G401.6 (cell line): ENCODE data around the gene BRSK2.

Source experiments
- FAIRE-seq: peaks from 2 replicates; lab custom pipeline; 2012; peaks lifted over from hg19 to GRCh38; lab: Jason Lieb, UNC

BRSK2 gene

GRCh38 chr11:1438261-1438966, 48.7 kb downstream of the BRSK2 start:
- no peak for FAIRE-seq

- no peak for FAIRE-seq
Measured at GRCh38 chr11:1438967-1439330, 49.2 kb downstream of the BRSK2 start.

GRCh38 chr11:1439341-1439740, 49.6 kb downstream of the BRSK2 start:
- FAIRE-seq, result no peak

GRCh38 chr11:1440066-1440465, 50.3 kb downstream of the BRSK2 start:
- FAIRE-seq, result no peak

DNA sequence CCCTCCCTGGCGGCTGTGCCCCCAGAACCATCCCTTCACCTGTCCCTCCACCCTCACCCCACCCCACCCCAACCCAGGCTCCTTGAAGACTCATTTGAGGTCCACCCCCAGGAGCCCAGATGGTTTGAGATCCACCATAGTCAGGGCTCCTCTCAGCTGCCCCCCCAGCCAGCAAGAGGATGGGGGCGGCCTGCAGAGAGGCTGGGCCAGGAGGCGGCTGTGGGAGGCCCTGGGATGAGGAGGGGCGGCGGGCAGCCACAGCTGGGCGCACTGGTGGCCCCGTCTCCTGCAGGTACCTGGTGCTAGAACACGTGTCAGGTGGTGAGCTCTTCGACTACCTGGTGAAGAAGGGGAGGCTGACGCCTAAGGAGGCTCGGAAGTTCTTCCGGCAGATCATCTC, 50.8 kb downstream of the BRSK2 start:
- no peak for FAIRE-seq

DNA sequence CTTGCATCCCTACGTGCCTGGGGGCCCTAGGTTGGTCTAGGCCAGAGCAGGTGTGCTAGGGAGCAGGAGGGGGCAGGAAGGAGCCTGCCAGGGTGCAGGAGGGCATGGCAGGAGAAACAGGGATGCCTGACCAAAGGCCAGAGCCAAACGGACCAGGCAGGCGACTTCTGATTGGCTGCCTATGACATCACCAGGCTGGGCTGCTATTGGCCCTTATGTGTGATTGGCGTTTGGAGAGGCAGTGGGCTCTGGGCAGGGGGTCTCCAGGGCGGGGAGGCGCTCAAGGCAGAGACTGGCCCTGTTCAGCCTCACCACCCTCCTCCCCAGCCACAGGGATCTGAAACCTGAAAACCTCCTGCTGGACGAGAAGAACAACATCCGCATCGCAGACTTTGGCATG, 52.4 kb downstream of the BRSK2 start:
- FAIRE-seq, result no peak

- FAIRE-seq, result no peak
Measured at GRCh38 chr11:1442807-1443366, 53.2 kb downstream of the BRSK2 start.

DNA sequence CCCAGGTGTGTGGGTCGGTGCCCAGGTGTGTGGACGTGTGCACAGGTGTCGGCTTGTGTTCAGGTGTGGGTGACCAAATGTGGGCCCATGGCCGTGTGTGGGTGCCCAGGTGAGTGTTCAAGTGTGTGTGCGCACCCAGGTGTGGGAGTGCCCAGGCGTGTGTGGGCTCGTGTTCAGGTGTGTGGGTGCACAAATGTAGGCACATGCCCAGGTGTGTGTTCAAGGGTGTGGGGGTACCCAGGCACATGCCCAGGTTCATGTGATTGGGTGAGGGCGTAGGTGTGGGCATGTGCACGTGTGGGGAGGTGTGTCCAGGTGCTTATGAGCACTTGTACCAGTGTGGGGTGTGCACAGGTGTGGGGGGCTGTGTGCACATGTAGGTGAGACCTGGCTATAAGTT, 54.0 kb downstream of the BRSK2 start:
- FAIRE-seq, result no peak

- no peak for FAIRE-seq
Measured at GRCh38 chr11:1444321-1444720, 54.6 kb downstream of the BRSK2 start.

GRCh38 chr11:1444823-1445422, 55.2 kb downstream of the BRSK2 start:
- no peak for FAIRE-seq

DNA sequence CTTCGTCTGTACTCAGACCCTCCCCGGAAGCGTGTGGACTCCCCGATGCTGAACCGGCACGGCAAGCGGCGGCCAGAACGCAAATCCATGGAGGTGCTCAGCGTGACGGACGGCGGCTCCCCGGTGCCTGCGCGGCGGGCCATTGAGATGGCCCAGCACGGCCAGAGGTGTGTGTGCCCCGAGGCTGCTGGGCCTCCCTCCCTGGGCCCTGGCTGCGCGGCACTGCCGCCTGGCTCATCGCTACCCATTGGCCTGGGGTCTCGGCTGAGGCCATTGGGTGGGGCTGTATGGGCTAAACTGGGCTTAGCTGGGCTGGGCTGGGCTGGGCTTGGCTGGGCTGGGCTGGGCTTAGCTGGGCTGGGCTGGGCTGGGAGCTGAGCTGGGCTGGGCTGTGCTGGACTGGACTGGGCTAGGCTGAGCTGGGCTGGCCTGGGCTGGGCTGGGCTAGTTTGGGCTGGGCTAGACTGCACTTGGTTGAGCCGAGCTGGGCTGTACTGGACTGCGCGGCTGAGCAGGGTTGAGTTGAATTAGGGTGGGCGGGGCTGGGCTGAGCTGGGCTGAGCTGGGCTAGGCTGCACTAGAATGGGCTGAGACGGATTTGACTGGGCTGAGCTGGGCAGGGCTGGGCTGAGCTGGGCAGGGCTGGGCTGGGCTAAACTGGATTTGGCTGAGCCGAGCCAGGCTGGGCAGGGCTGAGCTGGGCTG, 56.2 kb downstream of the BRSK2 start:
- FAIRE-seq, result no peak

GRCh38 chr11:1446623-1447022, 56.9 kb downstream of the BRSK2 start:
- FAIRE-seq, result no peak

DNA sequence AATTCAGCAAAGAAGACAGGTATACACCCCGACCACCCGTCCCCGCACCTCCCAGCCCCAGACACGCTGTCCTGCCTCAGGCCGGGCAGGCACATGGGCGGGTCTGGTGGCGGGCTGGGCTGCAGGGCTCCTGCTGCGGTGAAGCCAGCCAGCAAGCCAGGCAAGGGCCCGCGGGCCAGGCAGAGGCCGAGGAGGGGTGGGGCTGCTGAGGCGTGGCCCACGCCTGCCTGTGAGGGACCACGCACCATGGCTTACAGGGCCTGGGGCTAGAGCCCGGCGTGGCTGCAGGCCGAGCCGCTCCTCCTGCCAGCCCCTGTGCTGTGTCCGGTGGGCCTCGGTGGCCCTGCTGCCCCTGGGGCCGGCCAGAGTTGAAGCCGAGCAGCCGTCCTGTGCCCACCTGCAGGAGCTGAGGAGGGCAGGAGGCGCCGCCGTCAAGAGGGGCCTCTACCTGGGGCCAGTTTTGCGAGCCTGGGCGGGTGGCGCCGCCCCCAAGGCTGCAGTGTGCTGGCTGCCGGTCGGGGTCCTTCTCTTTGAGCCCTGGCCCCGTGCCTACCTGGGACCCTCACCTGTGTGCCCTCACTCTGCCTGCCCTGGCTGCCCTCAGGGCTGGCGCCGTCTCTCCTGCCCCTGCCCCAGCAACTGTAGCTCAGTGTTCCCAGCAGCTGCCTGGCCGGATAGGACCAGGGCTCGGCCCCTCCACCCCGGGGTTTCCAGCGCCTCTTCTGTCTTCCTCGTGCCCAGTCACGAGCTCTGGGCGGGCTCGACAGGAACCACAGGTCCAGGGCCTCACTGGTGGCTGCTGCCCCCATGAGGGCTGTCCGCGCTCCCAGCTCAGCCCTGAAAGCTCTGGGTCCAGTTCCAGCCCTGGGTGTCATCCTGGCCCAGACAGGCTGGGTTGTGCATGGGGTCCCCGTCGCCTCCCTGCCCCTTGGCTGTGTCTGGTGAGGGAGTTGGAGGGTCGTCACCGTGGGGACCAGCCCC, 58.4 kb downstream of the BRSK2 start:
- FAIRE-seq, result no peak

GRCh38 chr11:1448882-1449281, 59.1 kb downstream of the BRSK2 start:
- FAIRE-seq, result no peak

- FAIRE-seq, result no peak
Measured at GRCh38 chr11:1449490-1450243, 59.9 kb downstream of the BRSK2 start.

DNA sequence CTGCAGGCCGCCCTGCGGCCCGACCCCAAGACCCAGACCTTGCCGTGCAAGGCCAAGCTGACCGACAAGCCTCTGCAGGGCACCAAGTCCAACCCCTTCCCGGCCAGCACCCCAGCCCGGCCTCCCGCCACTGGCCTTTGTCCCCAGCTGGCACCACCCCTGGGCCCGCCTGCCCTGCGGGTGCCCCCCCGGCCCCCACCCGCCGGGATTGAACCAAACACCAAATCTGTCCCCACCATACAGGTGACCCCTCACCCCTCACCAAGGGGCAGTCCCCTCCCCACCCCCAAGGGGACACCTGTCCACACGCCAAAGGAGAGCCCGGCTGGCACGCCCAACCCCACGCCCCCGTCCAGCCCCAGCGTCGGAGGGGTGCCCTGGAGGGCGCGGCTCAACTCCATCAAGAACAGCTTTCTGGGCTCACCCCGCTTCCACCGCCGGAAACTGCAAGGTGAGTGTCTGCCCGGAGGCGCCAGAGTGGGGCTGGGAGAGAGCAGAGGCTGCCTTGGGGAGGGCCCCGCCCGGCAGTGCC, 60.7 kb downstream of the BRSK2 start:
- no peak for FAIRE-seq

GRCh38 chr11:1450949-1451710, 61.4 kb downstream of the BRSK2 start:
- no peak for FAIRE-seq

- FAIRE-seq, result no peak
Measured at GRCh38 chr11:1451781-1452470, 62.2 kb downstream of the BRSK2 start.

GRCh38 chr11:1452744-1453143, 63.0 kb downstream of the BRSK2 start:
- FAIRE-seq, result no peak

- FAIRE-seq, result no peak
Measured at GRCh38 chr11:1453611-1454034, 63.9 kb downstream of the BRSK2 start.
